ENCODE measurements around the gene NDUFAF5. TPM values are rescaled to one million over a fixed set of nuclear protein-coding genes. Genes with fewer than 3 reads are reported as not detected.

Gene NDUFAF5
- total RNA-seq, 4 donors from 2014 or later: 14.5 to 33.6 (median 16.8) TPM

DNA sequence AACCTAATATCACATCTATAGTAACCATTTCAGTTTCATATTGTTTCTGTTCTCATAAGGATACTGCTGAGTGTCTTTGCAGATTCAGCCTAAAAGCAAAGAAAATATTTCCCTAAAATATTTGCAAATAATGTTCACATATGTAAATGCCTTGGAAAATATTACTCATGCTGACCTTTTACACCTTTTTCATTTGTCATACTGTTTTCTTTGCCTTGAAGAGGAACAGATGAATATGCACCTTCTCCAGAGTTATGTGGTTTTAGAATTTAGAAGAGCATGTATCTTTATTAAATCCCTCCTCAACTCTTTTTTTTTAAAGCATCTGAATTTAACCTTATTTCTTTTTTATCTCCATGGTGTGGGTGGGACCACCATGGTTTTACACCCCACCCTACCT lies 32.5 kb downstream of the NDUFAF5 start:
- no peak overlapping the region for H3K27ac ChIP-seq
- H3K9me3 ChIP-seq: no peaks in the 10 kb centered on the region
- peaks cover 2 to 42% of the 10 kb centered on the region in 2 donors for H3K36me3 ChIP-seq
- ATAC-seq (no peak), DNase-seq (no peak)
- in situ Hi-C loops (cut with MboI; ENCODE audit: low sequenced_read_pairs in 4 of 4): no loop called here
- H3K4me1 ChIP-seq: peaks cover 0 to 4% of the 10 kb centered on the region in 2 donors
- intact Hi-C loops (cut with DNase I; ENCODE audit: low total_unique reads): no loop called here
- no peaks in the 10 kb centered on the region for H3K27me3 ChIP-seq
- no peak overlapping the region for H3K4me3 ChIP-seq
- TF ChIP-seq, protein P1, sequence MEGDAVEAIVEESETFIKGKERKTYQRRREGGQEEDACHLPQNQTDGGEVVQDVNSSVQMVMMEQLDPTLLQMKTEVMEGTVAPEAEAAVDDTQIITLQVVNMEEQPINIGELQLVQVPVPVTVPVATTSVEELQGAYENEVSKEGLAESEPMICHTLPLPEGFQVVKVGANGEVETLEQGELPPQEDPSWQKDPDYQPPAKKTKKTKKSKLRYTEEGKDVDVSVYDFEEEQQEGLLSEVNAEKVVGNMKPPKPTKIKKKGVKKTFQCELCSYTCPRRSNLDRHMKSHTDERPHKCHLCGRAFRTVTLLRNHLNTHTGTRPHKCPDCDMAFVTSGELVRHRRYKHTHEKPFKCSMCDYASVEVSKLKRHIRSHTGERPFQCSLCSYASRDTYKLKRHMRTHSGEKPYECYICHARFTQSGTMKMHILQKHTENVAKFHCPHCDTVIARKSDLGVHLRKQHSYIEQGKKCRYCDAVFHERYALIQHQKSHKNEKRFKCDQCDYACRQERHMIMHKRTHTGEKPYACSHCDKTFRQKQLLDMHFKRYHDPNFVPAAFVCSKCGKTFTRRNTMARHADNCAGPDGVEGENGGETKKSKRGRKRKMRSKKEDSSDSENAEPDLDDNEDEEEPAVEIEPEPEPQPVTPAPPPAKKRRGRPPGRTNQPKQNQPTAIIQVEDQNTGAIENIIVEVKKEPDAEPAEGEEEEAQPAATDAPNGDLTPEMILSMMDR (IDR thresholded peaks at IDR 0.05 in 4 of 5, conservative IDR thresholded peaks at IDR 0.05 in 1 of 5): no peak
- TF ChIP-seq POLR2A (IDR thresholded peaks at IDR 0.05): no peak

DNA sequence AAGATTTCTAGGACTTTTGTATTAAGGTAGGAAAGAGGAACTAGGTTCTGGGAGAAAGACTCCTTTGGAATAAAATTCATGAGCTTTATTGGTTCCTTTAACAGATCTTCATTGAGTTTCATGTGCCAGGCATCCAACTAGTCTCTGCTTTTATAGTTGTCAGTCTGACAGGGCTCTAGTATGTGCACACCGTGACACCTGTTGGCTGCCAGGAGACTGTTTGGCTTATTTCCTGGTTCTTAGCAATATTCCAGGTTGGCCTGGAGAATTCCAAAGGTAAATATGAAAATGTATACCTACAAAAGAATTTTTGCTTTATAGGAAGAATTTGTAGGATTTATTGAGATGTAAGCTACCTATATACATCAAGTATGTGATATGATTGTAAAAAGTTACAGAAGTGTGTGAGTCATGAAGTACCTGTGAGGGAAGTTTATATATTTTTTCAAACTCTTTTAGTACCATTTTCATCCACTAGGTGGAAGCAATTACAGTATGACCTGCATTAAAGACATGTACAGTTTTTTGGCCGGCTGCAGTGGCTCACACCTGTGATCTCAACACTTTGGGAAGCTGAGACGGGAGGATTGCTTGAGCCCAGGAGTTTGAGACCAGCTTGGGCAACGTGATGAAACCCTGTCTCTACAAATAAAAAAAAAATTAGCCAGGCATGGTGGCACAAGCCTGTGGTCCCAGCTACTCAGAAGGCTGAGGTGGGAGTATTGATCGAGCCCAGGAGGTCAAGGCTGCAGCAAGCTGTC lies 35.2 kb downstream of the NDUFAF5 start:
- intact Hi-C loops (cut with DNase I; ENCODE audit: low total_unique reads): loop anchor here (1.0 to 10.0 kb wide), 3 partner anchors 95 to 235 kb away; no protein-coding TSS in a partner anchor
- H3K4me1 ChIP-seq: peaks cover 0 to 3% of the 10 kb centered on the region in 2 donors
- no peak for TF ChIP-seq POLR2A (IDR thresholded peaks at IDR 0.05)
- TF ChIP-seq, protein P1 (IDR thresholded peaks at IDR 0.05 in 4 of 5, conservative IDR thresholded peaks at IDR 0.05 in 1 of 5): peak; percentile 66 to 80 (median 69)
- in situ Hi-C loops (cut with MboI; ENCODE audit: low sequenced_read_pairs in 4 of 4): loop anchor here (5.0 to 10.0 kb wide), 2 partner anchors 235 to 237 kb away; no protein-coding TSS in a partner anchor
- no peaks in the 10 kb centered on the region for H3K9me3 ChIP-seq
- H3K4me3 ChIP-seq: no peak overlapping the region
- peaks cover 2 to 27% of the 10 kb centered on the region in 2 donors for H3K36me3 ChIP-seq
- ATAC-seq (peak; percentile 75 to 83), DNase-seq (peak; percentile 48 to 80)
- H3K27ac ChIP-seq: peak overlapping the region in 3 of 4 donors; percentile 13 to 43 (median 27)
- H3K27me3 ChIP-seq: no peaks in the 10 kb centered on the region

DNA sequence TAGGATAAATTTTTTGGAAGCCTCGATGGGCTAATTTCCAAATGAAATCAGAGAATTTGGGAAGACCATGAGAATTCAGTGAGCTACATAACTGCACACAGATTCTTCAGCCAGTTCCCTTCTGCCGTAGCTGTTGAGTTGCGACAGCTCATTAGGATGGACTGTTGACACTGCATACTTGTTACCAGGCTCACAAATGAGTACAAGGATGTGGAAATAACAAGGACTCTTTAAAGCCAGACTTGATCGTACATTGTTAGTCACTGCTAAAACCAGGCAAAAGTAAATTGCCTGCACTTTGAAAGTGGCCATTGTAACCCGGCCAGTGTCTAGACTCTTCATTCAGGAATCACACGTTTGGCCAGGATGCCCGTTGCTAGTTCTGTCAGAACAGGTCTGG lies 37.0 kb downstream of the NDUFAF5 start:
- Histone ChIP-seq H3K4me3 (no peak overlapping the region), H3K36me3 (peaks cover 0 to 16% of the 10 kb centered on the region in 2 donors), H3K27ac (no peak overlapping the region), H3K27me3 (no peaks in the 10 kb centered on the region), H3K4me1 (peaks cover 0 to 3% of the 10 kb centered on the region in 2 donors), H3K9me3 (no peaks in the 10 kb centered on the region)
- ATAC-seq (peak in 1 of 2 donors; percentile 50), DNase-seq (no peak)
- TF ChIP-seq, protein P1 (IDR thresholded peaks at IDR 0.05 in 4 of 5, conservative IDR thresholded peaks at IDR 0.05 in 1 of 5): no peak
- TF ChIP-seq POLR2A (IDR thresholded peaks at IDR 0.05): no peak
- intact Hi-C loops (cut with DNase I; ENCODE audit: low total_unique reads) (loop anchor here (2.0 to 10.0 kb wide), 2 partner anchors 93 to 175 kb away; no protein-coding TSS in a partner anchor), in situ Hi-C loops (cut with MboI; ENCODE audit: low sequenced_read_pairs in 4 of 4) (loop anchor here (5.0 to 10.0 kb wide), 2 partner anchors 233 to 235 kb away; no protein-coding TSS in a partner anchor)

DNA sequence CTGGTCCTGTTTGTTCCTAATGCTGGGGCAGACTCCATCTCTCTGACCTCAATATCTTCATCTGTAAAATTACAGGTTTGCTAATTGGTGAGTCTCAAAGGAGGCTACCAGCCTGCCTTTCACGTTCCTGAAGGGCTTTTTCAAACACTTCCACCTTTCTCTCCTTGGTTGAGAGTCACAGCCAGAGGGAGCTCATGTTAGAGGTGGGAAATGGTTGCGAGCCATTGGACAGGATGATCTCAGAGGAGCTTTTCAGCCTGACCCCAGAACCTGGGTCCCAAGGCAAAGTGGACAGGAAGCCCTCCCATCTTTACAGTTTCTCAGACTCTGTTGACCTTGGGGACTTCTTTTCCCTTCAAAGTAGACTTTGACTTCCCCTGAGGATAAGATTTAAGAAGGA lies 37.6 kb downstream of the NDUFAF5 start:
- intact Hi-C loops (cut with DNase I; ENCODE audit: low total_unique reads) (loop anchor here (10.0 kb wide), 1 partner anchor 92 kb away; no protein-coding TSS in a partner anchor), in situ Hi-C loops (cut with MboI; ENCODE audit: low sequenced_read_pairs in 4 of 4) (loop anchor here (5.0 to 10.0 kb wide), 2 partner anchors 232 to 235 kb away; no protein-coding TSS in a partner anchor)
- Histone ChIP-seq H3K4me1 (peaks cover 0 to 3% of the 10 kb centered on the region in 2 donors), H3K27ac (no peak overlapping the region), H3K36me3 (peaks cover 0 to 11% of the 10 kb centered on the region in 2 donors), H3K4me3 (no peak overlapping the region), H3K9me3 (no peaks in the 10 kb centered on the region), H3K27me3 (no peaks in the 10 kb centered on the region)
- no peak for ATAC-seq
- TF ChIP-seq, protein P1 (IDR thresholded peaks at IDR 0.05 in 4 of 5, conservative IDR thresholded peaks at IDR 0.05 in 1 of 5): no peak
- no peak for TF ChIP-seq POLR2A (IDR thresholded peaks at IDR 0.05)
- no peak for DNase-seq

Data from gastrocnemius medialis (tissue), 4 donors.